Activated CD4-positive, alpha-beta T cell treated with anti-CD3 and anti-CD28 coated beads for 48 hours (primary cell): ENCODE measurements around the gene HOXD12.

Experiments used
- DNase-seq: peaks from one replicate; pipeline ENCODE4 v3.0.0-alpha.2; 2020

The HOXD12 gene

GRCh38 chr2:176093898-176094249, 5.7 kb upstream of the HOXD12 start:
- DNase-seq: no peak

DNA sequence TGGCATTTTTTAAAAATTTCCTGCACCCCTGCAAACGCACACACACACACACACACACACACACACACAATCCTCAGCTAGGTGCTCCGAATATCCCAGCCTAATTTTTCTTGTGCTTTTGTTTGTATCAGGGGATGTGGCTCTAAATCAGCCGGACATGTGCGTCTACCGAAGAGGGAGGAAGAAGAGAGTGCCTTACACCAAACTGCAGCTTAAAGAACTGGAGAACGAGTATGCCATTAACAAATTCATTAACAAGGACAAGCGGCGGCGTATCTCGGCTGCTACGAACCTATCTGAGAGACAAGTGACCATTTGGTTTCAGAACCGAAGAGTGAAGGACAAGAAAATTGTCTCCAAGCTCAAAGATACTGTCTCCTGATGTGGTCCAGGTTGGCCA, 5.2 kb upstream of the HOXD12 start:
- no peak for DNase-seq

DNA sequence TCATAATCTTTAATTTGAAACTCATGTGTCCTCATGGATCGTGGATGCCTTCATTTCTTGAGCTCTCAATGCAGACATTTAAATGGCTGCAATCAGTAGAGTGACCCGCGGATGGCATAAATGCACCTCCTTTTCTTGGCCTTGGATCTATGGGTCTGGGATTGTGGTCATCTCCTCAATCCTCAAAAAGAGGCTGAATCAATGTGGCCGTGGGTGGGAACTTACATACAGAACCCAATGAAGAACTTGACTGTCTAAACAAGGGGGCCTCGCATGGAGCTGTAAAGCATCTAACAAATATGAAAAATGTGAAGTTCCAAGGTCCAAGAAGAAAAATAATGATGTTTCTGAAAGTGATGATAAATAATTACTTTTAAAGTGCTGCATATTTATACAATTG, 4.2 kb upstream of the HOXD12 start:
- no peak for DNase-seq

GRCh38 chr2:176096243-176096985, 3.2 kb upstream of the HOXD12 start:
- DNase-seq: no peak

GRCh38 chr2:176096986-176097819, 2.4 kb upstream of the HOXD12 start:
- DNase-seq: peak; percentile 74

DNA sequence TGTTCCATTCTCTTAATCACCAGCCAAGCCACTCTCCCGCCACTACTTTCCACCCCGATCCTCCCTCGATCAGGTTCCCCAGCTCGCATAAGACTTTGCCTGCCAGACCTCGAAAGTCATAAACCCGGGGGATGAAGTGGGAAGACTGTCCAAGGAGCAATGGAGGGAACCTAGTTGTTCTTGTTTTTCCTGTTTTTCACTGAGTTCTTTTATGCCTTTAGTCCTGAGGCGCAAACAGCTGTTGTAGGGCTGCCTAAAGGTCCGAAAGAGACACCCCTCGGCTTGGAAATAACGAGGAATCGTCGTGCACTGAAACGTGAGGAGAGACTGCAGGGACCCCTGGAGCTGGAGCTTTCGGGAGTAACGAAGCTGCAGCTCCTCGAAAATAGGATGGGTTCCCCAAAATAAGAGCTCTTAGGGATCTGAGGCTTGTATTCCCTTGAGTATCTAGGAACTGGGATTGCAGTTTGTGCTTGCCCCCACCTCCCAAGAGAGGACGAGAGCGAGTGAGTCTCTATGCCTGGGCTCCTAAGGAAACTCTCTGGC, 1.7 kb upstream of the HOXD12 start:
- no peak for DNase-seq

DNA sequence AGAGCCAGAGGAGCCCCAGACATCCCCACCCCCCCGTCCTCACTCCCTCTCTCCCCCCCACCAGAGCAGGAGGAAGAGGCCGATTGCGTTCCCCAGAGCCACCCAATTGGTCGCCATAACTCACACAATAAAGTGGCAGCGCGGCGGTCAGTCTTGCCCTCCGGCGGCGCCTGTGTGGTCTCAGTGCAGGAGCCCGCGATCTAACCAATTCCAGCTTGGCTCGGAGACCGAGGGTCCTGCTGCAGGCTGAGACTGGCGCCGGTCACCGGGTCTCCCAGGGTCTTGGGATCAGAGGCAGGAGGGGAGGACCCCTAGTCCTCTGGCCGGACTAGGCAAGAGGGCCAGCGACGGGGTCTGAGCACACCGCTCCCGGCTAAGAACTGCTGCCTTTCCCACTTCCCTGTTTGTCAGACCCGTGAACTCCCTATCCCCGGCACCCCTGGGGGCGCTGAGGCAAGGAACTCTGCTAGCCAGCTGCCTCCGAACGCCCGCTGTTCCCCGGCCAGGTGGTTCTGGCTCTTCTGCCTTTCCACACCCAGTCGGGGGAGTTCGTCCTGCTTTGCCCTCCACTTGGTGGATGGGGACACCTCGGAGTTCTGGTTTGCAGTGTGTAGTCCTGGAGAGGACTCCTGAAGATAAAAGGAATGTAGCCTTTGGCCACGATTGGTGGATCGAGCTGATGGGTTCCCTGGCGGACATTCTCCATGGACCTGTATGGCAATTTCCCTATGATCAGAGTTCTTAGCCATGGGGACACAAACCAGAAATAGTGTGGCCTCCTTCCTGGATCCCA, 1.0 kb upstream of the HOXD12 start:
- DNase-seq: no peak

DNA sequence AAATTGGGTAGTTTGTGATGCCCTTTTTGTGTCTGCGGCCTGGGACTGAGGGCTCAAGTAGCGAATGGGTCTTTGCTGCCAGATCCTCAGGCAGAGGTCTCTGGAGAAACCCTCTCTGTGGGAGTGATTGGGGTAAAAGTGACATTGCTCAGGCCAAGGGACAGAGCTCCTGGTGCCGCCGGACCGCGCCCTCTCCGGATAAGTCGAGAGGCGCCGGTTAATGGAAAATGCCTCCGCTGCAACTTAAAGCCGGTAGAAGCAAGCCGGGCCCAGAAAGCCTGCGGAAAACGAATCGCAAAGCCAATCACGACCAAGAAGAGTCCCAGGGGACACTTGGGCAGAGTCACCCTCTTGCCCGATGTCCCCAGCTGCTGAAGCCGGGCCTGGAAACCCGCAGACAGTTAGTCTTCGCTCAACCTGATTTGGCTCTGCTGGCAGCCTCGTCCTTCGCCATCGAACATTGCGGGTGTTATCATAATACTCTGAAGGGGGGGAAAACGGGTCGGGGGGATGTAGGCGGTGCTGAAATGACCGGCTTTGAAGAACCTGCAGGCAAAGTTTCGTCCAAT, 352 bp upstream of the HOXD12 start:
- no peak for DNase-seq

DNA sequence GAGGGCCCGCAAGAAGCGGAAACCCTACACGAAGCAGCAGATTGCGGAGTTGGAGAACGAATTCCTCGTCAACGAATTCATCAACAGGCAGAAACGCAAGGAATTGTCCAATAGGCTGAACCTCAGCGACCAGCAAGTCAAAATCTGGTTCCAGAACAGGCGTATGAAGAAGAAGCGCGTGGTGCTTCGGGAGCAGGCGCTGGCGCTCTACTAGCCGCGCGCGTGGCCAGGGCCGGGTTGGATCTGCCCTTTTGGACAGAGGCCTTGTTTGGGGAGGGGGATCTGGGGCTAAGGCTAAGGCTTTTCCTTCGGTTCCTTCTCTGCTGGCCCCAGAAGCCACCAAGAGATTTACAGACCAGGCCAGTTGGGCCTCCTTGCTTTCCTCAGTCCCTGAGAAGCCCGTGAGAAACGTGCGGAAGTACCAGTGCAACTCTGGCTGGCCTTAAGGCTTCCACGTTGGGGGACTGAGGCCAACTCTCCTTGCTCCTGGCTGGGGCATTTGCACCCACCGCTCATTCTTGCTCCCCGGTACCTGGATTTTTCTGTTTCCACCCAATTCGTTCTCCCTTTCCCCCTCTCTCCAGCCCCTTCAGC, 1.0 kb downstream of the HOXD12 start:
- DNase-seq: no peak

GRCh38 chr2:176101216-176101830, 1.7 kb downstream of the HOXD12 start:
- no peak for DNase-seq

- no peak for DNase-seq
Observed at GRCh38 chr2:176101842-176102241, 2.2 kb downstream of the HOXD12 start.

DNA sequence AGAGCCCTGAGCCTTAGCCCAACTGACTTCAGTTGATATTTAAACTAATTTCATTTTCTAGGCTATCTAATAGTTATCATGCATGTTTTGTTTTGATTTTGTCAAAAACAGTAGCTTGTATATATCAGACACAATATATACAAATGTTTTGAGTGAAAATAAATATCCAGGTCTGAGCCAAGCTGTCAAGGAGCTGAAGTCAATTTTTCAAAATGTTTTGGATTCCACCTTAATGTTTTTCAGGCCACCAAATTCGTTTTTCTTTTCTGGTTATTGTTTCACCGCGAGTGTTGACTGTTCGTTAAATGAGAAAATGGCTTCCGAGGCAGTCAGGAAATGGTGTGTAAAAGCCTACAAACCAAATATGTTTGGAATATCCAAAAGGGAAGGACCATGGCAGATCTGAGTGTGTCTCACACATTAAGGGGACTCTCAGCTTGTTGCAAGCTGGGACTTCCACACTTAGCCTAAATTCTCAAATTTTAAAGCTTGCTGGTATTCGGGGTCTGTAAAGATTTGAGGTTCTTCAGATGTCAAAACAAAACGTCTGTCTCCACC, 2.8 kb downstream of the HOXD12 start:
- DNase-seq: no peak

DNA sequence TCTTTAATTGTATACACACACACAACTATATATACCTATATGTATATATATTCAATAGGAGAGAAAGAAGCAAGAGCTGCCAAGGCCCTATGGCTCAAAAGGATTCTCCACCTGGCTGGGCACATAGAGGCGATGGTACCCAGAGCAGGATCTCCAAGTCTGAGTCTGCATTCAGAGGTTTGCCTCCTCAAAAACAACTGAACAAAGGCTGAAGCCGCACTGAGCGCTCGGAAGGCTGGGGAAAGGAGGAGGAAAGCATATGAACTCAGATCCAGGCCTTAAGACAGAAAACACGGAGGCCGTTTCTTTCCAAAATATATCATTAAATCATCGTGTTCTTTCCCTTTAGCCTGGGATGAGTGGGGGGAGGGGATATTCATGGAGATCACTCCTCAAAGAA, 3.6 kb downstream of the HOXD12 start:
- DNase-seq: no peak

DNA sequence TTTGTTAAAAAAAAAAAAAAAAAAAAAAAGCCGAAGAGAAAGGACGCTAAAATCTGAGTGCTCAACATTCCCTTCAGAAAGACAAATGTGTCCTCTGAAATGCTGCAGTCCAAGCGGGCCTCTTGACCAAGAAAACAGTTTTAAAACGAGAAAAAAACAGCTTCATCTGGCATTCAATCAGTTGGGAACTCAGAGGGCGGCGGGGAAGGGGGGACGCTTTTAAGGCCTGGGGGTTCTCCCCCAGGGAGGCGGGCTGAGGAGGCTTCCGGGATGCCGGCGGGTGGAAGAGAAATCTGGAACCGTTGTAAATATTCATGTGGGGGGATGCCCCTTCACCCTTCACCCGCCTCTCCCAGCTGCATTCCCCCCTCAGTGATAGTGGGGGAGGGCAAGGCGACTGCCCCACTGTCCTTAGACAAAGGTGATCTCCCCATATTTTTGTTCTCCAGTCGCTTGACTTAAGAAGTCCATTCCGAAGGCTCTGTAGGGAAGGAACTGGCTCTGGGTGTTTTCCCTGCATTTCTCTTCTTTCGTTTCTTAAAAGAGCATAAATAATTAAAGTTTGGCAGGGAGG, 4.2 kb downstream of the HOXD12 start:
- DNase-seq: no peak

- peak; percentile 44 for DNase-seq
Observed at GRCh38 chr2:176104316-176105077, 4.9 kb downstream of the HOXD12 start.

- no peak for DNase-seq
Observed at GRCh38 chr2:176105078-176105729, 5.6 kb downstream of the HOXD12 start.

DNA sequence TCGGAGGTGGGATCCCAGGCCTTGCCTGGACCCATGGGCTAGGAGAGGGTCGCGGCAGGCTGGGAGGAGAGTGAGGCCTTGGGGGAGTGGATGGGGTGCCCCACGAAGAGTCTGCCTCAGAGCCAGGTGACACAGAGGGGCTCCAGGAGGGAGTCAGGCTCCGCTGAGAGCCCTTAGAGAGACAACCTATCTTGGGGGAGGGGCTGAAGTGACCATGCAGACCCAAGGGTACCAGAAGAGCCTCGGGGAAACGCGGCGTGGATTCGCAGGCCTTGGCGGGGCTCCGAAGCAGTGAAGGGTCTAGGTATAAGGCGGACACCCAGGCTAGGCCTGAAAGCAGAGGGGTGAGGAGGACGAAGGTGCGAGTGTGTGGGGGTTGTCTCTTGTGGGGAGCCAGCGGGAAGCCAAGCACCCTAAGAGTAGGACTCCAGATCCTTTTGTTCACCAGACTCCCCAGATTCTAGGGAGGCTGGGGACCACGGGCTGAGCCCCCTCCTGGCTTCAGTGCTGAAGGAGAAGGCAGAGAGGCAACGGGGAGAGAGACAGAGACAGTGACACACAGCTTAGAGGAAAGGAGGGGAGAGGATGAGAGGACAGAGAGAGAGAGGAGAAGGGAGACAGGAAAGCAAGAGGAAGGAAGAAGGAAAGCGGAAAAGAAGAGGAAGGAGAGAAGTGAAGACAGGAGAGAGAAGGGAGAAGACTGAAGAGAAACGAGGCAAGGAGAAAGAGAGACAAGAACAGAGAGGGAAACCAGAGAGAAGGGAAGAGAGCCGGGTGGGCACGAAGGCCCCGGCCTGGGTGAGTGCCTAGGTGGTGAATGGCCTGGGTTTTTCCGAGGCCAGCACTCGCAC, 6.4 kb downstream of the HOXD12 start:
- no peak for DNase-seq

DNA sequence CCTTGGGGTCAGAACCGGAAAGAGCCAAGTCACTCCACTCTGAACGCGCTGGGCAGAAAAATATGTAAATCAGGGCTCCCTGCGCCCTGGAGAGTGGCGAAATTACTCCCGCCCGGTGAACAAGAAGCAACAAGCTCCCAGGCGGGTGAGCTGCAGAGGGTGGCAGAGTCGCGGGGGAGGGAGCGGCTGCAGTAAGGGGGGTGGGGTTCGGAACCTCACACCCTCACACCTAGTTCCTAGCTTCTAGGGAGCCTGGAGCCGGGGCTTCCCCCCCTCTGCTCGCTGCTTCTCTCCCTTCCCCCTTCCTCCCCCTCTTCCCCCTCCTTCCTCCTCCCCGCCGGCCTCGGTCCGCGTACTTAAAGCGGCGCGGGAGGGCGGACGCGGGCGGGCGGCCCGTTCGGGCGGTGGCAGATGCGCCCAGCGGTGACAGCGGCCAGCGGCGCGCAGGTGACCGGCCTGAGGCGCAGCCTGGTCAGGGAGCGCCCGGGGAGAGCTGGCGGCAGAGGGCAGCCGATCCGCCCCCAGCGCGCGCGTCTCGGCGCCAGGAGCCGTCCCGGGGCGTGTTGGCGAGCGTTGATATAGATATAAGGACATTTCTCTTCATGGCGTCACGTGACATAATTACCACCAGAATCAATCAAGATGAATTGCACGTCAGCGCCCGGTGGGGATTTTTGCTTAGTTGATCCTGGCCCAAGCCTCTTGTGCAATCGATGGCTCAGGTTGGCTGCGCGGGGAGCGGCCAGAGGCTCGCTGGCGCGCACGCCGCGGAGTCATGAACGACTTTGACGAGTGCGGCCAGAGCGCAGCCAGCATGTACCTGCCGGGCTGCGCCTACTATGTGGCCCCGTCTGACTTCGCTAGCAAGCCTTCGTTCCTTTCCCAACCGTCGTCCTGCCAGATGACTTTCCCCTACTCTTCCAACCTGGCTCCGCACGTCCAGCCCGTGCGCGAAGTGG, 7.3 kb downstream of the HOXD12 start, which contains the start of gene HOXD11:
Gene HOXD11 (plus strand): TSS at position 700 of the 959 bp plus-strand sequence. CDS start 76 bp downstream, at position 776.
- DNase-seq: no peak
